ENCODE measurements around the gene EPHB2.
"Not testable (repeated sequence)": the region's sequence is repeated elsewhere in the genome, so short reads cannot be mapped to it uniquely, and the experiment has no call there.

The EPHB2 gene

DNA sequence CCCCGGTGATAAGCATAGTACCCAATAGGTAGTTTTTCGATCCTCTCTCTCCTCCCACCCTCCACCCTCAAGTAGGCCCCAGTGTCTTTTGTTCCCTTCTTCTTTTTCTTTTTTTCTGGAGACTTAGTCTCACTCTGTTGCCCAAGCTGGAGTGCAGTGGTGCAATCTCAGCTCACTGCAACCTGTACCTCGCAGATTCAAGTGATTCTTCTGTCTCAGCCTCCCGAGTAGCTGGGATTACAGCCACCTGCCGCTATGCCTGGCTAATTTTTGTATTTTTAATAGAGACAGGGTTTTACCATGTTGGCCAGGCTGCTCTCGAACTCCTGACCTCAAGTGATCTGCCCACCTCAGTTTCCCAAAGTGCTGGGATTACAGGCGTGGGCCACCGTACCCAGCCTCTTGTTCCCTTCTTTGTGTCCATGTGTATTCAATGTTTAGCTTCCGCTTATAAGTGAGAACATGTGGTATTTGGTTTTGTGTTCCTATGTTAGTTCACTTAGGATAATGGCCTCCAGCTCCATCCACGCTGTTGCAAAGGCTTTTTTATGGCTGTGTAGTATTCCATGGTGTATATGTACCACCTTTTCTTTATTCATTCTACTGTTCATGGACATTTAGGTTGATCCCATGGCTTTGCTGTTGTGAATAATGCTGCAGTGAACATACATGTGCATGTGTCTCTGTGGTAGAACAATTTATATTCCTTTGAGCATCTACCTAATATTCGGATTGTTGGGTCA is 133.0 kb downstream of the EPHB2 start:
- not testable (repeated sequence) for DNase-seq

DNA sequence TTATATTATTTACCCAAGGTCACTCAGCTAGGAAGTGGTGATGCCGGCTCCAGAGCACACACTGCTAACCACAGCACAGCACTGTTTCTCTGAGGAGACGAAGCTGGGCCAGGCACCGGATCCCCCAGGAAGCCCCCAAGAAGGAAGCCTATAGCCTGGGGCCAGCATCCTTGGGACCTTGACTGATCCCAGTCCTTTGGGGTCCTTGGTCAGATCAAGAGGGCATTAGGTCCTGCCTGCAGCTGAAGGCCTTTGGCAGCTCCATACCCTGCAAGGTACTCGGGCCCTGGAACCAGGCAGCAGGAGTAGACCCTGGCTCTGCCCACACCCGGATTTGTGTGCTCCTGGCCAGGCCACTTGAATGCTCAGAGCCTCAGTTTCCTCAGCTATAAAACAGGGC is 134.0 kb downstream of the EPHB2 start:
- no peak for DNase-seq

DNA sequence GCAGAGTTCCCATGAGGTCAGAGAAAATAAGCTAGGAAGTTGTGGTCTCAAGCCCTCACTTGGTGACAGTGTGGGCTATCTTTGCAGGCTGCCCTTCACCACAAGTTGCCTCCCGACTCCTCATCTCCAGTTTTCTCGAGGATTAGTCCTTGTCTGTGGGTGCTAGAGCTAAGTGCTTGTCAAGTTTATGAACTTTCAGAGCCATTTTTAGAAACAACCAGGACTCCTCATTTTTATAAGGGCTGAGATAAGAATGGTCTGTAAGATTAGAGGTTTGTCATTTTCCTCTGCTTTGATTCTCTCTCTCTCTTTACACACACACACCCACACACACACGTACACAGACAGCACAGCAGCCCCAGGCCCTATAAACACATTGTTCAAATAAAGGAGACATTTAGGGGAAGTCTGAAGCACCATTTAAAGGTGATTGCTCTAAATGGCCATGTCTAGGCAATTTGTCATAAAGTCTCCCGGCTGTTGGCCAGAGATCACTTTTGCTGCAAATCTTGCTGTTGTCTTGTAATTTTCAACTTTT is 134.8 kb downstream of the EPHB2 start:
- no peak for DNase-seq

DNA sequence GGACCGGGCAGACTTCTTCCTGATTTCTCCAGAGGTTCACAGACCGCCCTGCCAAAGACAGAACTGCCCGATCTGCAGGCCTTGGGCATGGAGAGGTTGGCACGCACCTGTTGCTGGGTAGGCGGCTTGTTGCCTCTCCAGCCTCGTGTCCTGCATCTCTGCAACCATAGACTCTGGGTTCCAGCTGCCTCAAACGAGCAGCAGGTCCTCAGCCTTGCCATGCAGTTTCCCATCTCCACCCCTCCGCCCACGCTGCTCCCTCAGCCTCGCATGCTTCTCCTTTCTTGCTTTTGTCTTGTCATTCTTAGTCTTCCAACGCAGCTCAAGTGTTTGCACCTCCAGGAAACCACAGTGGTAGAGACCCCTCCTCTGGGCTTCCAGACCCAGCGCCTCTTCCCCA is 135.8 kb downstream of the EPHB2 start:
- no peak for DNase-seq

DNA sequence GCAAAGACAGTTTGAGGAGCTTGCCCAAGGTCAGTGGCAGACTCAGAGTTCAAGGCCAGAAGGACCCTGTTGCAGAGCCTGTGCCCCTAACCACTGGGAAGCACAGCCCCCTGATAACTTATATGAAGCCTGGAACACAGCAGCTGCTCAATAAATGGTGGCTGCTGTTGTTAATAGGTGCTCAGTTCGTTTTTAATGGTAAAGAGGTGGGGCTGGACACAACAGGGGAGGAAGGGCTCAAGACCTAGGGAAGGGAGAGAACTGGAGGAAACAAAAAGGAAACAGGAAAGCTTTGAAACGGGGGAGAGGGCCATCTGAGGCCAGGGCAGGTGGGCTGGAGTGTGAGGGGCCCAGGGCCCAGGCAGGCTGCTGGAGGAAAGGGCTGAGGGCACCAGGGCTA is 136.6 kb downstream of the EPHB2 start:
- no peak for DNase-seq

DNA sequence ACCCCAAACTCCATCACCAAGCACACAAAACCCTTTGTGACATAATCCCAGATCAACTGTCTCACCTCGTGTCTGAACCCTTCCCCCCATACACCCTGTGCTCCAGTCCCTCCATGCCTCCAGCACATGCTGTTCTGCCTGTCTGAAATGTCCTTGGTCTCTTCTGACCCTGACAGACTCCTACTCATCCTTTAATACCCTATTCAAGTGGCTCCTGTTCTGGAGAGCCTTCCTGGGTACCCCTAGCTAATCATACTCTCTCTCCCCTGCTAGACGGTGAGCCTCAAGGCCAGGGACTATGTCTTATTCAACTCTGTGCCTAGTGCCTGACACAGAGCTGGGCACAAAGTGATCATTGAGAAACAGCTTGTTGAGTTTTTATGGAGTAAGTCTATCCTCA is 137.1 kb downstream of the EPHB2 start:
- DNase-seq = no peak

DNA sequence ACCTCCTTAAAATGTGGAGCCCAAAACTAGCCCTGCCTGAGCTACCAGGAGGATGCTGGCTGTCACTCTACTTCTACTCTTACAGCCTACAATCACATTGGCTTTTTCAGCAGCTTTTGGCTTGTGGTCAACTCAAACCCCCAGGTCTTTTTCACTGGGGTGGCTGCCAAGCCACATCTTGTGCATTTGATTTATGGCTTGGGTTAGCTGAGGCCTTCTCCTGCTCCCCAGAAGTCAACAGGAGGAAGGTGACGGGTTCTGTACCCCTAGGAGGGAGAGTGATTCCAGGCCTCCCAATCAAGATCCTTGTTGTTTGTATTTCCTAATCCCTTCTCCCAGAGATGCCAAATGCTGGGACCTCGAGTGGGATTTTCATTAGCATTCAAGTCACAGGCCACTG is 137.8 kb downstream of the EPHB2 start:
- no peak for DNase-seq

DNA sequence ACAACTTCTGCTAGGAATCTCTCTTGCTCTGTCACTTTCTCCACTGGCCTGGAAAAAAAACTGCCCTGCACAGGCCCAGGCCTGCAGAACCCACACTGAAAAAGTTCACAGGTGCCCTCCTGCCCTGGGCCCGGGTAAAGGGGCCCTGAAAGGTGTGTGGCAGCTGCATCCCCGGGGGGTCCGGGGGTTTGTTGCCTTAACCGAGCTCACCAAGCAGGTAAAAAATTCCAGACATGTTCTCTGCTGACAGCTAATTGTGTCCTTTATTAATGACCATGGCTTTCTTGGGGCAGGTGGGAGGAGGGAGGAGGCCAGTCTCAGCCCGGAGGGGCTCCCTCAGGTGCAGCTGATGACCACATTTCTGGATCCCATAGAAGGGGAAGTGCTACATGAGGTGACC is 139.1 kb downstream of the EPHB2 start:
- no peak for DNase-seq

DNA sequence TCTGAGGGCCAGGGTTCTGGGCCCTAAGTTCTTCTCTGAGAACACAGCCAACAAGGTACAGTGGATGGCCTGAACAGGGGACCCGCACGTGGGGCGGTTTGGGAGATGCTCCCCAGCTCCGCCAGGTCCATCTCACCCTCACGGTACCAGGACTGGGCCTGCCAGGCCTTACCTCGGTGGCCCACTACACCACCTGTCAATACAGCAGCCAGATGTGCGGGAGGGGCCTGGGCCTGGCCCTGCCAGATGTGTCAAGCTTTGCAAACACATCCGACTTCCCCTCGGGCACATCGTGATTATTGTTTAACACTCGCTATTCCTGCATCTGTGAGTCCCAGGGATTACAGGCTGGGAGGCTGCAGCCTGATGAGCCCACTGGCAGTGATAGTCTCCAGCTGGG is 139.6 kb downstream of the EPHB2 start:
- no peak for DNase-seq

DNA sequence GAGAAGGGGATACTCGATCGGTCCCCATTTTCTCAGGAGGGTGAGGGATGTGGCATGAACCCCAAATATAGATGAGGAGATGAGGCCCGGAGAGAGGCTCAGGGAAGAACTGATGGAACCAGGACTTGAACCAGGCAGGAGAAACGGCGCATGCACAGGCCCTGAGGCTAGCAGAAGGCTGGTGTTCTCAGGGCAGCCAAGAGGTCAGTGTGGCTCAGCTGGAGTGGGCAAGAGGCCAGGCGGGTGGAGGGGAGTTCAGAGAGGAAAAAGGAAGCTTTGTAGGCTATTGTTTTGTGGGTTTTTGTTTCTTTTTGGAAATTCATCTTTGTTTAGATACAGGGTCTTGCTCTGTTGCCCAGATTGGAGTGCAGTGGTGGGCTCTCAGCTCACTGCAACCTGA is 140.0 kb downstream of the EPHB2 start:
- DNase-seq = no peak

DNA sequence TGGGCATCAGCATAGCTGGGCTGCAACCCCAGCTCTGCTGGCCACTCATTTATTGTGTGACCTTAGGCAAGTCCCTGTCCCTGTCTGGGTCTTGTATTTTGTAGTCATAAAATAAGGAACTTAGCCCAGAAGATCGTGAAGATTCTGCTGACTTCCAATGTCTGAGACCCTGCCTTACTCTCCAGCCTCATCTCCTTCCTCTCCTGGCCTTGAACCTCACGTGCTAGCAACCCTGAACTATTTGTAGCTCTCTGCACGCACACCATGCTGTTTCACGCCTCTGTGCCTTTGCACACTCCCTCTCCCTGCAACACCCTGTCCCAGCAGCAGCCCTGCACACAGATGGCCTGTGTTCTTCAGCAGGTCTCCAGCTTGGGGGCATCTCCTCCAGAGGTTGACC is 140.9 kb downstream of the EPHB2 start:
- no peak for DNase-seq

DNA sequence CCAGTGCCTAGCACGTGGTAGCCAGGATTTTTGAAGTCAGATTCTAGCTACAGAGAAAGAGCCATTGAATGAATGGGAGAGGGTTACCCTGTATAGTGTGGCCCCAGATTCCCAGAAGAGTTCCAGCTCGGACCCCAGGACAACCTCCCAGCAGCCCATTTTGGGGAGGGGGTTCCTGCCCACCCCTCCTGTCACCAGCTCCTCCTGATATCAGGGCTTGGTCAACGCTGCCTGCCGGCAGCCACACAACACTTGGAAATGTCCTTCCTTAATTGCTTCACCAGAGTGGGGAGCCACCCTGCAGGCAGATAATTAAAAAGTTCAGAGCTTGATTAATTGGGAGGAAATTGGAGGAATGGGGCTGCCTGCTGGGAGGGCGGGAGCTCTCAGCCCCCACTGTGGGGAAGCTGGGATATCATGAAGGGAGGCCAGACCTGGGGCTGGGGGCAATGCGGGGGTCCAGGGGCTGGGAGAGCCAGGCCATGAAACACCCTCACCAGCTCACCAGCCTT is 141.6 kb downstream of the EPHB2 start:
- no peak for DNase-seq

DNA sequence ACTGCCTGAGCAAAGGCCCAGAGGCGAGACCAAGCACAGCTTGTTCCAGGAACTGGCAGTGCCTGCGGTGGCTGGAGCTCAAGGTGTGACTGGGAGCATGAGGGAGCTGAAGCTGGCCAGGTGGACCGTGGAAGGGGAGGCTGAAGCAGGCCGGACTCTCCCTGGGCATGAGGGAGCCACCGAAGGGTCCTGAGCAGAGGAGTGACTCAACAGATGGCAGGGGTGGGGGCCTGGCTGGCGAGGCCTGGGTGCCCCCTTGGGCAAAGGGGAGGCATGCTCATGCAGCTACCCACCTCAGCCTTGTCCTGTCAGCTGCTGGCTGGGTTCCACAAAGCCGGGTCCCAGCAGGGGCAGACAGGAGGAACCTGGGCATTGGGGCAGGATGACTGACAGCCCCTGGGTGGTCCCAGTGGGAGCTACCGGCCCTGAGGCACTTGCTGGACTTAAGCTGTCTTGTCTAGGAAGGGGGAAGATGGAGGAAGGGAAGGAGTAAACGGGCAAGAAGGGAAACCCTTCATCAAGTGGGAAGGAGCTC is 143.1 kb downstream of the EPHB2 start:
- DNase-seq = no peak

DNA sequence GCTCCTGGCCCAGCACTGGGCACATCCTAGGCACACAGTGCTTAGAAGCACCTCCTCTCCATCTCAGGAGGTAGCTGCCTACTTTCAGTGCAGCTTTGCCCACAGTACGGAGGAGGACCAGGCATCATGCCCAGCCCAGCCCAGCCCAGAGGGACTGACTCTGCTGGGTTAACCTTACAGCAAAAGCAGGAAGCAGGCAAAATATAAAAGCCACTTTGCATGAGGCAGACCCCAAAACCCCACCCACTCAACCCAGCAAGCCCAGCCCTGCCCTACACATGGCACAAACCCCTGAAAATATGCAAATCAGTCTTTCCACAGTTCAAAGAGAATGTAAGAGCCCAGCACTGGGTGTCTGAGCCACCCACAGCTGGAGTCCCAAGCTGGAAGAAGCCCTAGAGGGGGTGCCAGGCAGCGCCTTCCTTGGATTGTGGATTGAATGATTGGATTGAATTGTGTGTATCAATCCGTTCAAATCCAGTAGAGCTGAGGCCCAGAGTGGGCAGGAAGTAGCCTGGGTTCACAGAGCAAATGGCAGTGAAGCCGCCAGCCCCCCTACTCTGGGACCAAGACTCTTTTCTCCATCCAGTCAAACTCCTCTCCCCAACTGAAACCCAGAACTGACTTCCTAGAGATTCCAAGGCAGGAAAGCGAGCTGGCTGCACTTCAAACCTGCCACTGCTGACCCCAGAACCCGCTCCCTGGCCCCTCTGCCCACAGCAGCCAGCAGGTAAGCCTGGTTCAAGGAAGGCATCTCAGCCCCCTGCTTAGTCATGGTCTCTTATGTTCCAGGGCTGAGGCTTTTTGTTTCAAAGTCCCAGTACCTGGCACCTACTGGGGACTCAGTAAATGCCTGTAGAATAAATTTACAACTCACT is 144.3 kb downstream of the EPHB2 start:
- no peak for DNase-seq

DNA sequence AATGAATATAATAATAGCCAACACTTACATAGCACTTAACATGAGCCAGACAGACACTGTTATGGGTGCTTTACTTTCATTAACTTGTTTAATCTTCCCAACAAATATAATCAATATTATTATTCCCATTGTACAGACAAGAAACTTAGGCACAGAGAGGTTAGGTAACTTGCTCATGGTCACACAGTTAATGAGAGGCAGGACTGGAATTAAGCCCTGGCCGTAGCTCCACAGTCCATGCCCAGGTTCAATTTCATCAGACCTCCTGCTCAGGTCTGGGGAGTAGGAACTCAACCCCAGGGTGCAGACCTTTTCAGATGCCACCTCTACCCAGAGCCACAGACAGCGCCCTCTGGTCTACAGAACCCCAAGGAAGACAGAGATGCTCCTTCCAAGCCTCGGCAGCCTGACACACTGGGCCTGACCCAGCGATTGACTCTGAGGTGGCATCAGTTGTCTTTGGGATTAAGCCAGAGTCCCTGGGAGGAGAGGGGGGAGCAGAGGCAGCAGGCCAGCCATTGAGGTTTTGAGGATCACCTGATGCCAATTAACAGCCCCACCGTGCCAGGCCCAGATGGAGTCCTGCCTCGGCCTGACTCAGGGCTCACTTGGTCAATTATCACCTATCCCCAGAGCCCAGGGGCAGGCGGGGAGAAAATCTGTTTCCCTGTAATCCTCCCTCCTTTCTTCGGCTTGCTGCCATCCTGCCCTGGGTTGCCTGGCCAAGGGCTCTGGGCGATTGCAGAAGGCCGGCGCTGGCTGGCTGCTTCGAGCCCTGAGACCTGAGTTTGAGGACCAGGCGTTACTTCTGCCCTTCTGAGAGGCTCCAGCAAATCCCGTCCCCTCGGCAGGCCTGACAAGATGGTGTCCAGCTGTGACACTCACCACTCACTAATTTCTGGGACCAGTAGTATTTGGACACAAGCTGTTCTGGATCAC is 145.3 kb downstream of the EPHB2 start:
- DNase-seq = no peak

DNA sequence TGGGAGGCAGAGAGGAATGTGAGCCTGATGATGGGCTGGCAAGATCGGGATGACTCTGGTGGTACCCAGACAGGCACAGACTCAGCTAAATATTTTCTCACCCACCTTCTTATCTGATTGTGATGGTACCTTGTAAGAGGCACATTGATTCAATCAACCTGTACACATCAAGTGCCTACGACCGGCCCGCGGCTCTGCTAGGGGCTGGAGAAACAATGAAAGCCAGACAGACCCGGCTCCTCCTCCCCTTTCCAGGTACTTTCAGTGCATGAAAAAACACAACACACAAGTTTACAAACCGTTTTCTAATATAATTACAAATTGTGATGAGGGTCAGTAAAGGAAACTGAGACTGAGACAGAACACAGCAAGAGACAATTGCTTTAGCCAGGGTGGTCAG is 147.0 kb downstream of the EPHB2 start:
- DNase-seq = no peak

DNA sequence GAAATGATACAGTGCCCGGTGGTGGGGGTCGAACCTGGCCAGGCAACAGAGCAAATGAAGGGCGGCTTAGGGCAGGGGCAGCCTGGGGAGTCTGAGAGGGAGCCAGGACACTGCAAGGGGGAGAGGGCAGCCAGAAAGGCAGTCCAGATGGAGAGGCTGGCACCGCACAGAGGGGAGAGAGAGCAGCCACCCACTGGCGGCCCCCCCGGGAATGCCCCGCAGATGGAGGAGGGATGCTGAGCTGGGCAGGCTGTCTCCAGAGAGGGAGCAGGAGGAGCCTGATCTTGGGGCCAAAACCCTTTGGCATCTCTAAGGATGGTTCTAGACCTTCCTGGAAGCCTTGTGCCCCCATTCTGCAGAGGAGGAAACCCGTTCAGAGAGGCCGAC is 149.8 kb downstream of the EPHB2 start:
- DNase-seq = no peak

DNA sequence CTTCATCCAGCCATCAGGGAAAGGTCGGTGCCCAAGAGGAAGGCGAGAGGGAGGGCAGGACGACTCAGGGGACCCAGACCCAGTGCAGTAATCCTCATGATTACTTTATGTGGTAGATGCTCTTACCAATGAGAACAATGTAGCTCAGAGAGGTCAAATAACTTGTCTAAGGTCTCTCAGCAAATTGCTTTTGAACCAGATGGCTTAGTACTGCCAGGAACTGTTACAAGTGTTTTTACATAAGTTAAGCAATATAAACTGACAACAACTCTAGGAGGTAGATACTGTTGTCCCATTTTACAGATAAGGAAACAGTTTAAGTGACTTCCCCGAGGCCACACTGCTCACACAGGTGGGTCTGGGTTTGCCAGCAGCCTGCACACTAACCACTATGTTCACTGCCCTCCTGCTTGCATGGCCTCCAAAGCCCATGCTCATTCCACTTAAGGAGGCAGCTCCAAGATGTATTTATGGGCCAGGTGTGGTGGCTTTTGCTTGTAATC is 150.3 kb downstream of the EPHB2 start:
- DNase-seq = no peak

DNA sequence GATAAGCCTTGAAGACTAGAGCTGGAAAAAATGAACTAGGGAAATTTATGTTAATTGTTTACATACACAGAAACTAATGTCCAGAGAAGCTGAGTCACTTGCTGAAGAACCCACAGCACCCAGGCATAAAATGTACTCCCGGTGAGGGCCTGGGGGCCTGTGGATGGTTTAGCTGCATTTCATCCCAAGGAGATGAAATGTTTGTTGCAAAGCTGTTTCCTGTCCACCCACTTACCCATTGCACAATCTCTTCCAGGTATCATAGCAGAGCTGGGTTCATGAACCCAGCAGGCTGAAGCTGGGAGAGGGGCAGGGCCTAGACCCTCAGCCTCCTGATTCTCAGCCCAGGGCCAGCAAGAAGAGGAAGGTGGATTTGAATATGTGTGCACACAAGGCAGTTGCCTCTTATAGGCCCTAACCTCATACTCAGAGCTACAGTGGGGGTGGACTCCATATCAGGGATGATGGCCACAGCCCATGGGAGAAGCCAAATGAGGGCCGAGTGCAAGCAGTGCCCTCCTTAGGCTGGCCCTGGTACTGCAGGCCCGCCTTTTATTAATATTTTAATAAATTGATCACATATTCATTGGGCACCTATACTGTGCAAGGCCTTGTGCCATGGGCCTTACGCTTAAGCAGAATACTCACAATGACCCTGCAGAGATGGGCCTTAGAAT is 151.3 kb downstream of the EPHB2 start:
- no peak for DNase-seq

DNA sequence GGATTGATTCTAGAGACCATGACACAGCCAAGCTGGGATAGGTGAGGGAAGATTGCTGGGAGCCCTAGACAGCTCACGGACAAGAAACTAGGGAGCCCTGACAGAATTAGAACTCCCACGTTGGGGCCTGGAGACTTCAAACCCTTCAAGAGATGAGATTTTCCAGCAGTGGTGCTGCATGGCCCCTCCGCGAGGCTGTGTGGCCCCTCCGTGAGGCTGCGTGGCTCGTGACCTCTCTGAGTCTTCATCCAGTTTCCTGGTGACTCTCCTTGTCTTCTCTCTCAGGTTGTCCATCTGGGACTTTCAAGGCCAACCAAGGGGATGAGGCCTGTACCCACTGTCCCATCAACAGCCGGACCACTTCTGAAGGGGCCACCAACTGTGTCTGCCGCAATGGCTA is 152.1 kb downstream of the EPHB2 start:
- DNase-seq = no peak

DNA sequence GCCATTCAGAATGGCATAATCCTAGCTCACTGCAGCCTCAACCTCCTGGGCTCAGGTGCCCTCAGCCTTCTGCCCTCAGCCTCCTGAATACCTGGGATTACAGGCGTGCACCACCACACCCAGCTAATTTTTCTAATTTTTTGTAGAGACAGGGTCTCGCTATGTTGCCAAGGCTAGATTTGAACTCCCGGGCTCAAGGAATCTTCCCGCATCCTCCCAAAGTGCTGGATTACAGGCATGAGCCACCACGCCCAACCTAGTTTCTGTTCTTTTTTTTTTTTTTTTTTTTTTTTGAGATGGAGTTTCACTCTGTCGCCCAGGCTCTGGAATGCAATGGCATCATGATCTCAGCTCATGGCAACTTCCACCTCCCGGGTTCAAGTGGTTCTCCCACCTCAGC is 153.1 kb downstream of the EPHB2 start:
- DNase-seq = no peak

DNA sequence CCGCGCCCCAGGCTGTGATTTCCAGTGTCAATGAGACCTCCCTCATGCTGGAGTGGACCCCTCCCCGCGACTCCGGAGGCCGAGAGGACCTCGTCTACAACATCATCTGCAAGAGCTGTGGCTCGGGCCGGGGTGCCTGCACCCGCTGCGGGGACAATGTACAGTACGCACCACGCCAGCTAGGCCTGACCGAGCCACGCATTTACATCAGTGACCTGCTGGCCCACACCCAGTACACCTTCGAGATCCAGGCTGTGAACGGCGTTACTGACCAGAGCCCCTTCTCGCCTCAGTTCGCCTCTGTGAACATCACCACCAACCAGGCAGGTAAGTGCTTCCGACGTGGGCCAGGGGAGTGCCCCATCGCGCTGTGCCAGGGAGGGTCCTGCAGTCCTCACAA is 154.2 kb downstream of the EPHB2 start:
- DNase-seq = no peak
